NCI-H2107 treated with DMSO at 0.1 percent for 48 hours (cell line): Measurements from ENCODE around the gene TSHZ1.

ENCODE experiments used
- DNase-seq: peaks from one replicate; lab custom pipeline; 2025; ENCODE audit not compliant: unreplicated experiment; lab: John Stamatoyannopoulos, UW

The TSHZ1 gene

GRCh38 chr18:75268364-75268646, 57.7 kb downstream of the TSHZ1 start:
- no peak for DNase-seq

- DNase-seq = peak; percentile 73
These were observed 58.6 kb downstream of the TSHZ1 start for GRCh38 chr18:75269124-75269680.

- DNase-seq = no peak
These were observed 59.1 kb downstream of the TSHZ1 start for GRCh38 chr18:75269696-75270095.

- DNase-seq = no peak
These were observed 61.4 kb downstream of the TSHZ1 start for GRCh38 chr18:75271952-75272351.

- no peak for DNase-seq
These were observed 63.2 kb downstream of the TSHZ1 start for GRCh38 chr18:75273817-75274216.

GRCh38 chr18:75275226-75275625, 64.6 kb downstream of the TSHZ1 start:
- DNase-seq = no peak

- DNase-seq = no peak
These were observed 66.4 kb downstream of the TSHZ1 start for GRCh38 chr18:75276818-75277609.

GRCh38 chr18:75277610-75277928, 67.0 kb downstream of the TSHZ1 start:
- DNase-seq = no peak

GRCh38 chr18:75279381-75279780, 68.8 kb downstream of the TSHZ1 start:
- no peak for DNase-seq

GRCh38 chr18:75280427-75281280, 70.1 kb downstream of the TSHZ1 start:
- no peak for DNase-seq

- DNase-seq = no peak
These were observed 72.1 kb downstream of the TSHZ1 start for GRCh38 chr18:75282746-75283145.

- DNase-seq = no peak
These were observed 73.1 kb downstream of the TSHZ1 start for GRCh38 chr18:75283731-75284130.

GRCh38 chr18:75284566-75284965, 74.0 kb downstream of the TSHZ1 start:
- no peak for DNase-seq

- DNase-seq = no peak
These were observed 75.3 kb downstream of the TSHZ1 start for GRCh38 chr18:75285876-75286275.

GRCh38 chr18:75287006-75287405, 76.4 kb downstream of the TSHZ1 start:
- DNase-seq = no peak

GRCh38 chr18:75287700-75288099, 77.1 kb downstream of the TSHZ1 start:
- no peak for DNase-seq

GRCh38 chr18:75289761-75290160, 79.2 kb downstream of the TSHZ1 start:
- DNase-seq = no peak

GRCh38 chr18:75290737-75291358, 80.3 kb downstream of the TSHZ1 start:
- peak; percentile 76 for DNase-seq

GRCh38 chr18:75291460-75291859, 80.9 kb downstream of the TSHZ1 start:
- DNase-seq = no peak

- peak; percentile 63 for DNase-seq
These were observed 83.0 kb downstream of the TSHZ1 start for GRCh38 chr18:75293591-75293990.

- DNase-seq = no peak
These were observed 87.1 kb downstream of the TSHZ1 start for GRCh38 chr18:75297731-75298130.
